Measurements from ENCODE around the gene JOSD2.

The JOSD2 gene

DNA sequence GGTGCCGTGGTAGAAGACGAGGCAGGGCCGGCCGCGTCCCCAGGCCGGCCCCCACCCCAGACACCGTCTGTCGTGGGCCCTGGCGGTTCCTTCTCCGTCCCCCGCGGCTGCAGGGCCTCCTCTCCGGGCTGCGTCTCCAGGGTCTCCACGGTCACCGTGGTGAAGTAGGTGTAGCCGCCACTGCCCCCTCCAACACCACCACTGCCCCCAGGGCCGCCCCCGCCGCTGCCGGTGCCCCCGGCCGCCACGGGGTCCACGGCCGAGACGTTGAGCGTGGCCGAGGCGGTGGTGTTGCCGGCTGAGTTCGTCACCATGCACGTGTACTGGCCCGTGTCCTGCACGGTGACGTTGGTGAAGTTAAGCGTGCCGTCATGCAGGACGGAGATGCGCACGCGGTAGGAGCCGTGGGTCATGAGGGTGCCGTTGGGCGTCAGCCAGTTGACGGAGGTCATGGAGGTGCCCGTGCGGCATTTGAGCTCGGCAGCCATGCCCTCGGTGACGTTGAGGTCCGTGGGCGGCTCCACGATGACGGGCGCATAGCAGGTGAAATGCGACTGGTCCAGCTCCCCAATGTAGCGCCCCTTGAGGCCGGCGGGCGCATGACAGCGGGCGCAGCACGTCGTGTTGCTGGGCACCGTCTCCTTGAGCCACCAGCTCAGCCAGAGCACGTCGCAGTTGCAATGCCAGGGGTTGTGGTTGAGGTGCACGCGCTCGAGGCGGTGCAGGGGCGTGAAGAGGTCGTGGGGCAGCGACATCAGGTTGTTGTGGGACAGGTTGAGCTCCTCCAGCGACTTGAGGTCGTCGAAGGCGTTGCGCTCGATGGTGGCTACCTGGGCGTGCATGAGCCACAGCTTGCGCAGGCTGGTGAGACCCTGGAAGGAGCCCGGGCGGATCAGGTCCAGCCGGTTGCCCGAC lies 7.4 kb upstream of the JOSD2 start:
- H3K27me3 ChIP-seq = peaks cover 44% of the 10 kb centered on the region
- H3K27ac ChIP-seq = no peak overlapping the region
- TF ChIP-seq, protein P1, sequence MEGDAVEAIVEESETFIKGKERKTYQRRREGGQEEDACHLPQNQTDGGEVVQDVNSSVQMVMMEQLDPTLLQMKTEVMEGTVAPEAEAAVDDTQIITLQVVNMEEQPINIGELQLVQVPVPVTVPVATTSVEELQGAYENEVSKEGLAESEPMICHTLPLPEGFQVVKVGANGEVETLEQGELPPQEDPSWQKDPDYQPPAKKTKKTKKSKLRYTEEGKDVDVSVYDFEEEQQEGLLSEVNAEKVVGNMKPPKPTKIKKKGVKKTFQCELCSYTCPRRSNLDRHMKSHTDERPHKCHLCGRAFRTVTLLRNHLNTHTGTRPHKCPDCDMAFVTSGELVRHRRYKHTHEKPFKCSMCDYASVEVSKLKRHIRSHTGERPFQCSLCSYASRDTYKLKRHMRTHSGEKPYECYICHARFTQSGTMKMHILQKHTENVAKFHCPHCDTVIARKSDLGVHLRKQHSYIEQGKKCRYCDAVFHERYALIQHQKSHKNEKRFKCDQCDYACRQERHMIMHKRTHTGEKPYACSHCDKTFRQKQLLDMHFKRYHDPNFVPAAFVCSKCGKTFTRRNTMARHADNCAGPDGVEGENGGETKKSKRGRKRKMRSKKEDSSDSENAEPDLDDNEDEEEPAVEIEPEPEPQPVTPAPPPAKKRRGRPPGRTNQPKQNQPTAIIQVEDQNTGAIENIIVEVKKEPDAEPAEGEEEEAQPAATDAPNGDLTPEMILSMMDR (IDR thresholded peaks at IDR 0.05) = no peak
- no peaks in the 10 kb centered on the region for H3K36me3 ChIP-seq
- H3K9me3 ChIP-seq = no peaks in the 10 kb centered on the region
- H3K4me1 ChIP-seq (ENCODE audit: control insufficient read depth in 1 of 2, insufficient read depth in 1 of 2, low read depth in 1 of 2, low read length in 1 of 2) = no peaks in the 10 kb centered on the region
- no peak overlapping the region for H3K4me3 ChIP-seq (ENCODE audit: low read depth in 1 of 2, low read length in 1 of 2)

DNA sequence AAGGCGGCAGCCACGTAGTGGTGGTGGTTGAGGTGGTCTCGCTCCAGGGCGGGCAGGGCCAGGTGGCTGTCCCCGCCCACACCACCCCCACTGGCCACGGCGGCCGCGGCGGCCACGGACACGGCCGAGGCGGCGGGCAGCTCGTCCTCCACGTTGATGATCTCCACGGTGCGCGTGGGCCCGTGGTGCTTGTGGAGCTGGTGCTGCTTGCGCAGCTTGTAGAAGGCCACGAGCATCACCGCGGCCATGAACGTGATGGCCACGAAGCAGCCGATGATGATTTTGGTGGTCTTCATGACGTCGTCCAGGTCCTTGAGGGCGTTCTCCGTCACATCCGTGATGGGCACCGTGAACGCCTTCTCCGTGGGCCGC lies 6.7 kb upstream of the JOSD2 start:
- TF ChIP-seq, protein P1 (IDR thresholded peaks at IDR 0.05) = no peak
- no peaks in the 10 kb centered on the region for H3K36me3 ChIP-seq
- no peaks in the 10 kb centered on the region for H3K4me1 ChIP-seq (ENCODE audit: control insufficient read depth in 1 of 2, insufficient read depth in 1 of 2, low read depth in 1 of 2, low read length in 1 of 2)
- H3K9me3 ChIP-seq = no peaks in the 10 kb centered on the region
- no peak overlapping the region for H3K4me3 ChIP-seq (ENCODE audit: low read depth in 1 of 2, low read length in 1 of 2)
- peaks cover 46% of the 10 kb centered on the region for H3K27me3 ChIP-seq
- no peak overlapping the region for H3K27ac ChIP-seq

DNA sequence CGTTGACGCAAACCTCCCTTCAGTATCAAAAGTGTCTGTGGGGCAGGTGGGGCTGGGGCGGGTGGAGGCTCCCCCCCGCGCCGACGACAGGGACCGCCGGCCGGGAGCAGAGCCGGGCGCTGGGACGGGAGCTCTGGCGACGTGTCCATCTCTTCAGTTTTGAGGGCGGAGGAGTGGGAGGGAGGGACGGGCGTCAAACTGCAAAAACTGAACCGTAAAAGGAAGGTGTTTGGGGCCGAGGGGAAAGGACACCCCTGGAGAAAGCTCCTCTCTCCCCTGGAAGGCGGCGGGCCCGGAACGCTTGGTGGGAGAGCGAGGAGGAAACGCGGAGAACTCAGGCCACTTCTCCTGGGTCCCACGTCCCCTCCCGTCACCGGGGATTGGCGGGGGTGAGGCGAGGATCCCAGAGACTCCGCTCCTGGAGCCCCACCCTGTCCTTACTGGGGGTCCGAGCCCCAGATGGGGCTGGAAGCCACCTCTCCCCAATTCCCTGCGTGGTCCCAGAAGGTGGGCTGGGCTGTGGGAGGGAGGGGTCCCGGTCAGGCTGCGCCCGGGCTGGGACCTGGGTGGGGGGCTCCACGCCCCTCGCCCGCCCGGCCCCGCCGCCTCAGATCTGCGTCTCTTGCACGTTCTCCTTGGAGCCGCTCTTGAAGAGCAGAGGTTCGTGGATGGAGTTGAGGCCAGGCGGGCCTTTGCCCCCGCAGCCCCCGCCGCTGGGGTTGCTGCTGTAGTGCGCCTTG lies 6.1 kb upstream of the JOSD2 start:
- no peaks in the 10 kb centered on the region for H3K4me1 ChIP-seq (ENCODE audit: control insufficient read depth in 1 of 2, insufficient read depth in 1 of 2, low read depth in 1 of 2, low read length in 1 of 2)
- no peak overlapping the region for H3K27ac ChIP-seq
- no peaks in the 10 kb centered on the region for H3K36me3 ChIP-seq
- H3K27me3 ChIP-seq = peaks cover 46% of the 10 kb centered on the region
- H3K9me3 ChIP-seq = no peaks in the 10 kb centered on the region
- H3K4me3 ChIP-seq (ENCODE audit: low read depth in 1 of 2, low read length in 1 of 2) = no peak overlapping the region
- TF ChIP-seq, protein P1 (IDR thresholded peaks at IDR 0.05) = no peak

DNA sequence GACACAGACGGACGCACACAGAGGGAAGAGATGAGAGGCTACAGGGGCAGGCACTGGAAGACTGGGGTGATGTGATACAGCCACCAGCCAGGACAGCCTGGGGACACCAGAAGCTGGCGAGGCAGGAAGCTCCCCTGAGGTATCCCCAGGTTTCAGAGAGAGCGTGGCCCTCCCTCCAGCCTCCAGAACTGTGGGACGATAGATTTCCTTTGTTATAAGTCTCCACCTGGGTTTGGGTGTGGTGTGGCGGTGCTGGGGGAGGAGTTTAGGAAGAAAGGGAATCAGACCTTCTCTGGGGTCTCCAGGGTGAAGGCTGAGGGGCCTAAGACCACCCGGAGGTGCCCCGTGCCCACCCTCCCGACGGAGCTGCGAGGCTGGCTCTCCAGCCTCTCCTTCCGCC lies 5.5 kb upstream of the JOSD2 start:
- no peak overlapping the region for H3K4me3 ChIP-seq (ENCODE audit: low read depth in 1 of 2, low read length in 1 of 2)
- TF ChIP-seq, protein P1 (IDR thresholded peaks at IDR 0.05) = no peak
- no peak overlapping the region for H3K27ac ChIP-seq
- H3K36me3 ChIP-seq = no peaks in the 10 kb centered on the region
- peaks cover 46% of the 10 kb centered on the region for H3K27me3 ChIP-seq
- no peaks in the 10 kb centered on the region for H3K4me1 ChIP-seq (ENCODE audit: control insufficient read depth in 1 of 2, insufficient read depth in 1 of 2, low read depth in 1 of 2, low read length in 1 of 2)
- H3K9me3 ChIP-seq = no peaks in the 10 kb centered on the region

DNA sequence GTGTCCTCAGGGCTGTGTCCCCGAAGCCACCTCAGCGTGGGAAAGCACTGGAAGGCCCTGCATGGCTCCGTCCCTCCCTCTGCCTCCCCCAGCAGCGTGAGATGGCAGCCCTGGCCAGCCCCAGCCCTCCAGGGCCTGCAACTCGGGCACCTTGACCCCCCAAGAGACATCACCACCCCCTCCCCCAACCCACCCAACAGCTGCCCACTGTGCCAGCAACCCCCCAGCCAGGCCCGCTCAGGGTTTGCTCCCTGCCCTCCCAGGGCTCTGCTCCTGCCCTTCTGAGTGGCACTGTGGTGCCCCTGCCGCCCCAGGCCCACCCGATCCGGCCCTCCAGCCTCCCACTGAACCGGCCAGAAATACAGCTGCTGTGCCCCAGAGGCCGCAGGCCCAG lies 4.2 kb upstream of the JOSD2 start:
- no peak overlapping the region for H3K27ac ChIP-seq

More for the DNA sequence above, 4.2 kb upstream of the JOSD2 start:
- peaks cover 6 to 9% of the 10 kb centered on the region in 2 experiments for H3K4me1 ChIP-seq (ENCODE audit: control insufficient read depth in 1 of 2, insufficient read depth in 1 of 2, low read depth in 1 of 2, low read length in 1 of 2)
- TF ChIP-seq, protein P1 (IDR thresholded peaks at IDR 0.05) = no peak
- H3K4me3 ChIP-seq (ENCODE audit: low read depth in 1 of 2, low read length in 1 of 2) = no peak overlapping the region
- no peaks in the 10 kb centered on the region for H3K36me3 ChIP-seq
- peaks cover 46% of the 10 kb centered on the region for H3K27me3 ChIP-seq
- H3K9me3 ChIP-seq = no peaks in the 10 kb centered on the region
